Measurements from ENCODE around the gene WFIKKN1. TPM values are rescaled to one million over a fixed set of nuclear protein-coding genes. Genes with fewer than 3 reads are reported as not detected.
A peak's percentile ranks its signal among the peaks of the same experiment; 100 is the strongest.

WFIKKN1 gene
- total and polyA plus RNA-seq, 12 donors: 0.11 to 0.95 (median 0.32) TPM

DNA sequence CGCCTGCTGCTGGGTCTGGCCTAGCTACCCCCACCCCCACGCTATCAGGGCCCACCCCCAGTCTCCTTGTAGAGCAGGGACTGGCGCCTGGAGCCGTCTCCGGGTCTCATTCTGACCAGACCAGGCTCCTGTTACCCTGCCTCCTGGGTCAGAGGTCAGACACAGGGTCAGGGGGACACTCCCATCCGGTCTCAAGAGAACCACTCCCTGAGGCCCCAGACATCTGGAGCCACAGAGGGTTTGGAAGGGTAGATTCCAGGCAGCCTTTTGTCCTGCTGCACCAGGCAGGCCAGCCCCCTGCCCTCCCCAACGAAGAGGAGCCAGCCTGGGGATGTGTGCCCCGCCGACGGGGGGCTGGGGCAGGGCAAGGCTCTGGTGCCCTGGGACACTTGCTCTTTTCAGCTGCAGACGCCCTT is 944 bp upstream of the WFIKKN1 start:
- DNase-seq (no peak), ATAC-seq (peak; percentile 1 to 26 (median 10))
- TF ChIP-seq, protein P1, sequence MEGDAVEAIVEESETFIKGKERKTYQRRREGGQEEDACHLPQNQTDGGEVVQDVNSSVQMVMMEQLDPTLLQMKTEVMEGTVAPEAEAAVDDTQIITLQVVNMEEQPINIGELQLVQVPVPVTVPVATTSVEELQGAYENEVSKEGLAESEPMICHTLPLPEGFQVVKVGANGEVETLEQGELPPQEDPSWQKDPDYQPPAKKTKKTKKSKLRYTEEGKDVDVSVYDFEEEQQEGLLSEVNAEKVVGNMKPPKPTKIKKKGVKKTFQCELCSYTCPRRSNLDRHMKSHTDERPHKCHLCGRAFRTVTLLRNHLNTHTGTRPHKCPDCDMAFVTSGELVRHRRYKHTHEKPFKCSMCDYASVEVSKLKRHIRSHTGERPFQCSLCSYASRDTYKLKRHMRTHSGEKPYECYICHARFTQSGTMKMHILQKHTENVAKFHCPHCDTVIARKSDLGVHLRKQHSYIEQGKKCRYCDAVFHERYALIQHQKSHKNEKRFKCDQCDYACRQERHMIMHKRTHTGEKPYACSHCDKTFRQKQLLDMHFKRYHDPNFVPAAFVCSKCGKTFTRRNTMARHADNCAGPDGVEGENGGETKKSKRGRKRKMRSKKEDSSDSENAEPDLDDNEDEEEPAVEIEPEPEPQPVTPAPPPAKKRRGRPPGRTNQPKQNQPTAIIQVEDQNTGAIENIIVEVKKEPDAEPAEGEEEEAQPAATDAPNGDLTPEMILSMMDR (IDR thresholded peaks at IDR 0.05): no peak
- Histone ChIP-seq H3K9me3 (no peaks in the 10 kb centered on the region), H3K4me3 (no peak overlapping the region), H3K27me3 (no peaks in the 10 kb centered on the region), H3K4me1 (peaks cover 14 to 30% (median 24%) of the 10 kb centered on the region in 9 donors), H3K27ac (peak overlapping the region in 5 of 10 donors; percentile 1 to 49 (median 21)), H3K36me3 (peaks cover 0 to 62% (median 9%) of the 10 kb centered on the region in 9 donors)
- WGBS, 2 donors: 33 to 51% methylated on average over 11 of the region's 11 CpGs
- intact Hi-C loops (cut with DNase I): loop anchor here in 1 of 10 donors (5.0 kb wide), 1 partner anchor 38 kb away; the partner anchor contains the start of gene RAB40C

DNA sequence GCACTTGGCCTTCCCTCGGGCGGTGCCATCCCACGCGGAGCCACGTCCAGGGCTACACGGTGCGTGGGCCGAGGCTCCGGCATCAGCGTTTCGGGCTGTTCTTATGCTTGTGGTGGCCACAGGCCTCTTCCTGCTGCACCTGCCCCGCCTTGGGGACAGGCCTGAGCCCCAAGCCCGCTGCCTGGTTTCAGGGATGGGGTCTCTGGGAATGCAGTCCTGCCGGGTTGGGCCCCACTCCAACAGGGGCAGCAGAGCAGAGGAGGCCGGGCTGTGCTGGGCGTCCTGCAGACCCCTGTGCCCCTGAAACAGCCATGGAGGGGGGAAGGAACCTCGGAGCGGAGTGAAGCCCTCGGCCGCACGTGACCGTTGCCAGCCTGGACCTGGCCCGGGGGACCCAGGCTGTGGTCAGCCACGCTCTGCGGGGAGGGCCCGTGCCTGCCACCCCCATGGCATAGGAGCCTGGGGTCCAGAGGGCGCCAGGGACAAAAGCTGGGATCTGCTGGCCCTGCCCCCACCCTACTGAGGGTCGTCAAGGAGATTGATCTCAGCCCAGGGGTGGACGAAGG is 453 bp upstream of the WFIKKN1 start:
- TF ChIP-seq, protein P1 (IDR thresholded peaks at IDR 0.05): no peak
- no peak overlapping the region for H3K4me3 ChIP-seq
- no peaks in the 10 kb centered on the region for H3K27me3 ChIP-seq
- peak overlapping the region in 3 of 10 donors; percentile 1 to 31 (median 21) for H3K27ac ChIP-seq
- 32 to 46% methylated on average over 29 of the region's 29 CpGs for WGBS, 2 donors
- intact Hi-C loops (cut with DNase I): loop anchor here in 1 of 10 donors (5.0 kb wide), 1 partner anchor 38 kb away; the partner anchor contains the start of gene RAB40C
- peak in 5 of 8 donors; percentile 1 to 26 (median 18) for ATAC-seq
- H3K4me1 ChIP-seq: peaks cover 17 to 35% (median 29%) of the 10 kb centered on the region in 9 donors
- no peak for DNase-seq
- H3K9me3 ChIP-seq: no peaks in the 10 kb centered on the region
- H3K36me3 ChIP-seq: peaks cover 0 to 58% (median 9%) of the 10 kb centered on the region in 9 donors

DNA sequence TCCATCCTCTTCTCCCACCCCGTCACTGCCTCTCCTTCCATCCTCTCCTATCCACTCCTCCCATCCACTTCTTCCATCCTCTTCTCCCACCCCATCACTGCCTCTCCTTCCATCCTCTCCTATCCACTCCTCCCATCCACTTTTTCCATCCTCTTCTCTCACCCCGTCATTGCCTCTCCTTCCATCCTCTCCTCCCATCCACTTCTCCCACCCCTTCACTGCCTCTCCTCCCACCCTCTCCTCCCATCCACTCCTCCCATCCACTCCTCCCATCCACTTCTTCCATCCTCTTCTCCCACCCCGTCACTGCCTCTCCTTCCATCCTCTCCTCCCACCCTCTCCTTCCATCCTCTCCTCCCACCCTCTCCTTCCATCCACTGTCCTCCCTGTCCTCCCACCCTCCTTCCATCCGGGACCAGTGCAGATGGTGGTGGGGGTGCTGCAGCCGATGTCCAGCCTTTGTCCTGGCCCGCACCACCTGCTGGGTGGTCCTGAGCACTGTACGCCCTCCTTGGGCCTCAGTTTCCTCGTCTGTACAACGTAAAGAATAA is 1.1 kb downstream of the WFIKKN1 start:
- intact Hi-C loops (cut with DNase I): loop anchor here in 1 of 10 donors (5.0 kb wide), 1 partner anchor 40 kb away; the partner anchor contains the start of gene RAB40C
- Histone ChIP-seq H3K4me1 (peaks cover 22 to 41% (median 36%) of the 10 kb centered on the region in 9 donors), H3K36me3 (peaks cover 0 to 43% (median 8%) of the 10 kb centered on the region in 9 donors), H3K9me3 (no peaks in the 10 kb centered on the region), H3K27me3 (no peaks in the 10 kb centered on the region), H3K4me3 (no peak overlapping the region), H3K27ac (no peak overlapping the region)
- ATAC-seq (no peak), DNase-seq (no peak)
- TF ChIP-seq, protein P1 (IDR thresholded peaks at IDR 0.05): no peak
- 54 to 57% methylated on average over 8 to 9 of the region's 9 CpGs for WGBS, 2 donors

DNA sequence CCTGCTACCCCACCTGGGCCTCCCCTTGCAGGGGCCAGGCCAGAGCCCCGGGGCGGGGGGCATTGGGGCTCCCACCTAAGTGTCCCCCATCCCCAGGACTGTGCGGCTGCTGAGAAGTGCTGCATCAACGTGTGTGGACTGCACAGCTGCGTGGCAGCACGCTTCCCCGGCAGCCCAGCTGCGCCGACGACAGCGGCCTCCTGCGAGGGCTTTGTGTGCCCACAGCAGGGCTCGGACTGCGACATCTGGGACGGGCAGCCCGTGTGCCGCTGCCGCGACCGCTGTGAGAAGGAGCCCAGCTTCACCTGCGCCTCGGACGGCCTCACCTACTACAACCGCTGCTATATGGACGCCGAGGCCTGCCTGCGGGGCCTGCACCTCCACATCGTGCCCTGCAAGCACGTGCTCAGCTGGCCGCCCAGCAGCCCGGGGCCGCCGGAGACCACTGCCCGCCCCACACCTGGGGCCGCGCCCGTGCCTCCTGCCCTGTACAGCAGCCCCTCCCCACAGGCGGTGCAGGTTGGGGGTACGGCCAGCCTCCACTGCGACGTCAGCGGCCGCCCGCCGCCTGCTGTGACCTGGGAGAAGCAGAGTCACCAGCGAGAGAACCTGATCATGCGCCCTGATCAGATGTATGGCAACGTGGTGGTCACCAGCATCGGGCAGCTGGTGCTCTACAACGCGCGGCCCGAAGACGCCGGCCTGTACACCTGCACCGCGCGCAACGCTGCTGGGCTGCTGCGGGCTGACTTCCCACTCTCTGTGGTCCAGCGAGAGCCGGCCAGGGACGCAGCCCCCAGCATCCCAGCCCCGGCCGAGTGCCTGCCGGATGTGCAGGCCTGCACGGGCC is 1.9 kb downstream of the WFIKKN1 start:
- intact Hi-C loops (cut with DNase I): loop anchor here in 1 of 10 donors (5.0 kb wide), 1 partner anchor 40 kb away; the partner anchor contains the start of gene RAB40C
- H3K36me3 ChIP-seq: peaks cover 0 to 35% (median 6%) of the 10 kb centered on the region in 9 donors
- H3K27me3 ChIP-seq: no peaks in the 10 kb centered on the region
- 94 to 96% methylated on average over 67 of the region's 67 CpGs for WGBS, 2 donors
- DNase-seq (no peak), ATAC-seq (no peak)
- TF ChIP-seq, protein P1 (IDR thresholded peaks at IDR 0.05): no peak
- H3K9me3 ChIP-seq: no peaks in the 10 kb centered on the region
- no peak overlapping the region for H3K27ac ChIP-seq
- peaks cover 24 to 46% (median 41%) of the 10 kb centered on the region in 9 donors for H3K4me1 ChIP-seq
- H3K4me3 ChIP-seq: no peak overlapping the region
